GDM1 (cell line): ENCODE results near the gene ARPIN.
"Not testable (repeated sequence)": the region's sequence is repeated elsewhere in the genome, so short reads cannot be mapped to it uniquely, and the experiment has no call there.

Experiments
- DNase-seq: peaks from one replicate; lab custom pipeline; 2025; lab: John Stamatoyannopoulos, UW

The ARPIN gene

GRCh38 chr15:89910891-89911626, 1.7 kb downstream of the ARPIN start:
- DNase-seq = peak; percentile 27

DNA sequence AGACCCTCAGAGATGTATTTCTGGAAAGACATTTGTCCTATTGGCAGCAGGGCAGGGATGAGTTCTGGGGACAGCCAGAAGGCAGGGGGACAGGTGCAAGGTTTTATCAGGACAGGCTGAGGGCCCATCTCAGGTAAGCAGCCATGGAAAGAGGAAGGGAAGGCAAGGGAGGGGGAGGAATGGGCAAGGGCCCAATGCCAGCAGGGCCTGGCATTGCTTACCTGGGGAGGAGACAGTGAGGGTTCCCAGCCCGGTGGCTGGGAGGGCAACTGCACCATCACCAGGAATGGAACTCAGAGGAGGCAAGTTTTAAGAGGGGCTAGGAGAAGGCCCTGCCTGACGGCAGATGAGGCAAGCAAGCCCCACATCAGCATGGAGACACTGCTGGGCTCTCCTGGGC, 3.1 kb downstream of the ARPIN start:
- no peak for DNase-seq

DNA sequence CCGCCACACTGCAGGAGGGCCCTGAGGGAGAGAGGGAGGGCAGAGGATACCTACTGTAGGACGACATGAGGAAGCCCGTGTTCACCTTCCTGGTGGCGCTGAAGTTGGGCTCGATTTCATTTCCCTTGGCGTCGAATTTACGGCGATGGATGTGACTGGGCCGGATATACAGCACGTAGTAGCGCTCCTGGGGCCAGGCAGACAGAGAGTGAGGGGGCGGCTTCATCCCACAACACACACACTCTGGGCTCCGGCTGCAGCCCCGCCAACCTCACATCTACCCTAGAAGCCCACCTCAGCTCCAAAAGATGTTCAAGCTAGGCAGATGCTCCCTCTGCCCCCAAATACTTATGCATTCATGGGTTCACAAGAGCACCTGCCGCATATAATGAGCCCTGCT, 4.5 kb downstream of the ARPIN start:
- no peak for DNase-seq

DNA sequence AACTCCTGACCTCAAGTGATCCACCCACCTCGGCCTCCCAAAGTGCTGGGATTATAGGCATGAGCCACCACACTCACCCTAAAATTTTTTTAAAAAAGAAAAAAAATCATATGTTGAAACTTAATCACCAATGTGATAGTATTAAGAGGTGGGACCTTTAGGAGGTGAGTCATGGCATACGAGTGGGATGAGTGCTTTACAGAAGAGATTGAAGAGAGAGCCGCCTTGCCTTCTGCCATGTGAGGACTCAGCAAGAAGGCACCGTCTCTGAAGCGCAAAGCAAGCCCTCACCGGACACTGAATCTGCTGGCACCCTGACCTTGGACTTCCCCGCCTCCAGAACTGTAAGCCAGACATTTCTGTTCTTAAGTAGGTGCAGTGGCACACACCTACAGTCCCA, 5.5 kb downstream of the ARPIN start:
- no peak for DNase-seq

DNA sequence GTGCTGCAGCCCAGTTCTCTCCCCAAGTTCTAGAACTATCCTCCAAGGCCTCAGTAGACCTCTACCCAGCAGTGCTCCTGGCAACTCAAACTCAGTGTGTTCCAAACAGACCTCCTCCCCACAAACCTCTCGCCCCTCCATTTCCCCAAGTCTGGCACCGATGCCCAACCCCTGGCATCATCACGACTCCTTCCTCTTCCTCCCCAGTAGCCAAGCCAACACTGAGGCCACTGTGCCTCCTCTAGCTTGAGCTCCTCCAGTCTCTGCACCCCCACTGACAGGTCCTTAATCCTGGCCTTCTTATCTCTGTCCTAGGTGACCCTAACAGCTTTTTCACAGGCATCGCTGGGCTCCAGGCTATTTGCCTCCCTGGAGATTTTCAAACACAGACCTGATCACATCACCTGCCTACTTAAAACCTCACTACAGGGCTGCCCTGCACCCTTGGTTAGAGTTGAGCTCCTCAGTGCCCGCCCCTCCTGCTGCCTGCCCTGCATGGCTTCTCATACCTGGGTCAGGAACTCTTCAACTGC, 6.8 kb downstream of the ARPIN start:
- DNase-seq = no peak

DNA sequence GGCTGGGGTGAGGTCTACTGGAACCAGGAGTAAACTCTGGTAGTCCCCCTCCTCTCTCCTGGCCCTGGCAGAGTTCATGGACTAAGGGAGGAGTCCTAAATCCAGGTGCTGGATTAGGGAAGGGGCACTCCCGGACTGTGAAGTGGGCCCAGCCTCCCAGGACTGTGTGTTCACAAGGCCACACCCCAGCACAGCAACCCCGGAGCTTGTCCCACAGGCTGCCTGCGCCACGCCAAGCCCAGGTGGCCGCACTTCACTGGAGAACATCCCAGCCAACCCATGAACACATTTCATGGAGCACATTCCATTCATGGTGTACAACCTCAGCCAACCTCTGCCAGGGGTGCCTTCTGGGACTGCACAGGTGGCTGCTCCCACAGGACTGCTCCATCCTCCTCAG, 8.2 kb downstream of the ARPIN start:
- no peak for DNase-seq

DNA sequence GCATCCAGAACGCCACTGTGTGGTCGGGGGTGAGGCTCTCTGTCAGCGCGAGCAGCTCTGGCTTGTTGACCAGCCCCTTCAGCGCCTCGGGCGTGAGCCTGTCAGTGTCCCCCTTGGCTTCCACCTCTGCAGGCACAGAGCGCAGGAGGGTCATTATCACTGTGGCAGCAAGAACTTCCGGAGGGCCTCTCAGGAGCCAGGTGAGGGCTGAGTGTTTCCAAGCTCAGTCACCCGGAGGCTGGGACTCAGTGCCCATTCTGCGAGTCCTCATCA, 9.0 kb downstream of the ARPIN start:
- DNase-seq = no peak

GRCh38 chr15:89903015-89903857, 9.5 kb downstream of the ARPIN start:
- no peak for DNase-seq

- DNase-seq = no peak
Measured at GRCh38 chr15:89900849-89901248, 11.9 kb downstream of the ARPIN start.

GRCh38 chr15:89899951-89900567, 12.7 kb downstream of the ARPIN start:
- no peak for DNase-seq

DNA sequence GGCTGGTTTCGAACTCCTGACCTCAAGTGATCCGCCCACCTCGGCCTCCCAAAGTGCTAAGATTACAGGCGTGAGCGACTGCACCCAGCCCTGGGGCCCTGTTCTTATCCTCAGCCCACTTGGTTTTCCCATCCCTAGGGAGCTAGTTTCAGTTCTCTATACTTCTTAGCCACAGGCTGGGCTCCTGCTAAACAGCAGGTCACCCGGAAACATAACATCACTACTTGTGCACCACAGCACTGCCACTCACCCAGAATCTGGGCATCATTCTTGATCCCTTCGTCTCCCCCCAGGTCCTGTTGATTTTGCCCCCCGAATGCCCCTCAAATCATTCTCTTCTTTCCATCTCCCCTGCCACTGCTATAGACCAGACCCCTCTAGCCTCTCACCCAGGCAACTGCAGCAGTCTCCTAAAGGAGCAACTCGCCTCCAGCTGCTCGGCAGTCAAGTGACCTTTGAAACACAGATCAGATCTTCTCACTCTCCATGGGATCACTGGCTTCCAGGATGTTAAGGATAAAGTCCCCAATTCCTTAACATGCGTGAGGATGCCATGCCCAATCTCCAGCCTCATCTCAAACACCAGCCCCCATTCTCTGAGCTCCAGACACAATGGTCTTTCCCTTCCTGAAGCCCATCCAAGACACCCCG, 13.3 kb downstream of the ARPIN start:
- DNase-seq = no peak

GRCh38 chr15:89898614-89899294, 14.0 kb downstream of the ARPIN start:
- peak; percentile 54 for DNase-seq

- no peak for DNase-seq
Measured at GRCh38 chr15:89898146-89898545, 14.6 kb downstream of the ARPIN start.

DNA sequence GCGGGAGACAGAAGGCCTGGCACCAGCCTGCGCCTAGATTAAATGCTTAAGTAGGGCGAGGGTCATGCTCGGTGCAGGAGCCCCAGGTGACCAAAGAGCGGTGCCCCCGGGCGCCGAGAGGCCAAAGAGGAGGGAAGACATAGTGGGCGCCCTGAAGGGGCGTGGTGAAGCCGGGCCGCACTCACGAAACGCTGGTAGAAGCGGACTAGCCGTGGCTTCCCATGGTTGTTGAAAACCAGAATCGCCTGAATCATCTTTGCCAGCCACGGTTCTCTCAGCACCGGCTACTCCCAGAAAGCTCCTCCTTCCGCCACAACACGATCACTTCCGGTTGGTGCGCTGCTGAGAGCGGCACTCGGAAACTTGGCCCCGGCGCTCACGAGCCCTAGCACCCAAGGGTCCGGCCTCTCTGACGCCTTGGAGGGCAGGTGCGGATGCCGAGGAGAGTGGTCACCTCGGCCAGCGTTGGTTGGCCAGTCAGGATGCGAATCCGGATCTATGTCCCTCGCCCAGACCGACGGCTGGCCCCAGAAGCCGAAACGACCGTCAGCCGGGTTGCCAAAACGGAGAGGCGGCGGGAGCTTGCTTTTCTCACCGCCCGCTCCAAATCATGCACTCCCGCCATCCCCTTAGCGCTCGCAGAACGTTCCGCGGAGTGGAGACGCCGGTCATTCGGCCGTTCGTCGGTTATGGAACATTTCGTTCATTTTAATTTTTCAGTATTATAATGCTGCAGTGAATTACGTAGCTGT, 18.9 kb downstream of the ARPIN start, which contains the start of gene AP3S2:
TSS of gene AP3S2 (minus strand) at position 299 of the 752 bp plus-strand sequence. CDS start at position 254, 45 bp downstream.
- peak; percentile 87 for DNase-seq

GRCh38 chr15:89893027-89893426, 19.7 kb downstream of the ARPIN start:
- no peak for DNase-seq

DNA sequence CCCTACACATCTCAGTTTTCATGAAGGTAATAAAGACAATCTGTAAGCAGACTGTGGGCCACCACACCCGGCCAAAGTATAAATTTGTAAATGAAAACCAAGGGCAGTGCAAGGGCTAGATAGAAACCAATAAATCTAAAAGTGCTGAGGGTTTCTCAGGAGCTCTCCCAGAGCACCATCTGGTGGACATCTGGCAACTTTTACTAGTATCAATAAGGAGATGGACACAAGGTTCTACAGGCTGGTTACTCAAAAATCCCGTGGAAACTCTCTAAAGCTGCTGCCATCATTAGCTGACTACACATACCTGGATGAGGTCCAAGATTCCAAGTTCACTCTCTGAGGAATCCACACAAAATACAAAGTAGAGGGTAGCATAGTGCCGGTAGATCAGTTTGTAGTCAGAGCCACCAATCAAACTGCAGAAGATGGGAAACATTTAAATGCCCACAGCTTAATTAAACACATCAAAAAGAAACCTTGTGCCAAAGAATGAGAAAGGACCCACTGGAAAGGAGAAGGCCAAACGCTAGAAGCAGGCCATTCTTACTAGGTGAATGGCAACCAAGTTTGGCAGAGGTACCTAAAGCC, 24.4 kb downstream of the ARPIN start:
- DNase-seq = no peak

- no peak for DNase-seq
Measured at GRCh38 chr15:89885611-89886010, 27.1 kb downstream of the ARPIN start.

DNA sequence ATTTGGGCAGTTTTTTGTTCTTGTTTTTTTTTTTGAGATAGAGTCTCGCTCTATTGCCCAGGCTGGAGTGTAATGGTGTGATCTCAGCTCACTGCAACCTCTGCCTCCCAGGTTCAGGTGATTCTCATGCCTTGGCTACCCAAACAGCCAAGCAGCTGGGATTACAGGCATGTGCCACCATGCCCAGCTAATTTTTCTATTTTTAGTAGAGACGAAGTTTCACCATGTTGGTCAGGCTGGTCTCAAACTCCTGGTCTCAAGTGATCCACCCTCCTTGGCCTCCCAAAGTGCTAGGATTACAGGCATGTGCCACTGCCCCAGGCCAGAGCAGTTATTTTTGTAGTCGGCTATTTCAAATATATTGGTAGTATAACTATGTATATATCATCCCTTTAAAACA, 27.6 kb downstream of the ARPIN start:
- DNase-seq = not testable (repeated sequence)

- no peak for DNase-seq
Measured at GRCh38 chr15:89883518-89883917, 29.2 kb downstream of the ARPIN start.

DNA sequence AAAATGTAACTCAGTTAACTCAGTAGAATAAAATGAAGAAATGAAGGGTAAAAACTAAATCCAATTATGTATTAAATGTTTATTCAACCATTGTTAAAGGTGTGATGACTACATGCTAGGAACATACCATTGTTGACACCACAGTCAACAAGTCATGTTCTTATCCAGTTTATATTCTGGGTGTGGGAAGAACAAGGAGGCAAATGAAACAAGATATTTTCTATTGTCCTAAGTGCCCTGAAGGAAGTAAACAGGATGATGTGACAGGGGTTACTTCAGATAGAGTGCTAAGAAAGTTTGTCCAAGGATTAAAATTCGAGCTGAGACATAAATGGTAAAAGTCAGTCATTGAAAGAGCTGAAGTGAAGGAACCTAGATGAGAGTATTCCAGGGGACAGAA, 32.0 kb downstream of the ARPIN start:
- DNase-seq = no peak

DNA sequence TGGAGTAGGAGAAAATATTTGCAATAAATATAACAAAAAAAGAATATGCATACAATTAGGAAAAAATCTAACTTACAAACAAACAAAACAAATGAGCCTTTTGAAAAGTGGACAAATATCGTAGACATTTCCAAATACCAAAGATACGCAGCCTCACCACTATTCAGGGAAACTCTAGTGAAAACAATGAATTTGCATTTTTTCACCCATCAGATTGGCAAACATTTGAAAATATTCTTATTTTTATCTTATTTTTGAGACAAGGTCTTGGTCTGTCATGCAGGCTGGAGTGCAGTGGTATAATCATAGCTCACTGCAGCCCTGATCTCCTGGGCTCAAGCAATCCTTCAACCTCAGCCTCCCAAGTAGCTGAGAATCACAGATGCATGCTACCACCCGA, 34.4 kb downstream of the ARPIN start:
- no peak for DNase-seq
